Naive thymus-derived CD8-positive, alpha-beta T cell (primary cell): Measurements from ENCODE around the gene ATAD3C. TPM values are rescaled to one million over a fixed set of nuclear protein-coding genes. Genes with fewer than 3 reads are reported as not detected.
"Not testable (repeated sequence)": the region's sequence is repeated elsewhere in the genome, so short reads cannot be mapped to it uniquely, and the experiment has no call there.

ENCODE experiments used
- ATAC-seq, 2 donors: fragments of 150-1000 bp; cut with Tn5 transposase in 1 of 2; sonication (Bioruptor Pico), chemical (Tn5 transposase) in 1 of 2; 1 replicate in 1 of 2; 2 replicates in 1 of 2; pipeline ENCODE4 v1.10.0; 2021; ENCODE audit warnings: mild to moderate bottlenecking in 2 of 2, moderate library complexity in 2 of 2
- POLR2A ChIA-PET: fragments of 350-600 bp; sonication (Branson Sonifier 250); formaldehyde crosslinking; loops from one replicate; lab custom pipeline; 2021; ENCODE audit warnings: antibody characterized with exemption; lab: Charles Lee
- DNase-seq, 10 donors: peaks; one replicate each; pipeline versions ENCODE4 v3.0.0 to v3.0.0-alpha.2; 2020 to 2022
- H3K27ac Mint-ChIP-seq, 10 donors: one replicate each; pipeline ENCODE4 v1.8.0; 2020 to 2022; ENCODE audit warnings: mild to moderate bottlenecking in 10 of 10, mixed read lengths in 10 of 10, moderate library complexity in 4 of 10, inconsistent platforms in 1 of 10
- H3K27me3 Mint-ChIP-seq, 5 donors: one replicate each; pipeline ENCODE4 v1.8.0; 2021 to 2022; ENCODE audit warnings: mixed read lengths in 5 of 5
- H3K36me3 Mint-ChIP-seq, 3 donors: one replicate each; pipeline ENCODE4 v1.8.0; 2020 to 2022; ENCODE audit warnings: mixed read lengths in 3 of 3, mild to moderate bottlenecking in 2 of 3, inconsistent platforms in 1 of 3
- H3K4me1 Mint-ChIP-seq, 4 donors: one replicate each; pipeline ENCODE4 v1.8.0; 2021 to 2022; ENCODE audit warnings: mixed read lengths in 4 of 4
- H3K4me3 Mint-ChIP-seq, 10 donors: one replicate each; pipeline ENCODE4 v1.8.0; 2020 to 2022; ENCODE audit warnings: mild to moderate bottlenecking in 10 of 10, mixed read lengths in 10 of 10, moderate library complexity in 6 of 10, inconsistent platforms in 1 of 10
- H3K9me3 Mint-ChIP-seq, 9 donors: one replicate each; pipeline ENCODE4 v1.8.0; 2020 to 2022; ENCODE audit warnings: mixed read lengths in 9 of 9, mild to moderate bottlenecking in 3 of 9, inconsistent platforms in 1 of 9, moderate library complexity in 1 of 9
- polyA plus RNA-seq, 3 donors: library from polyadenylated mRNA; unstranded; fragments of 300-500 nt; fragmentation: Illumina TruSeq; gene quantifications; one replicate each; pipeline ENCODE4 v1.2.3, GENCODE V29; 2021
- total RNA-seq, 8 experiments: library from RNA in 2 of 8; stranded (reverse) in 2 of 8; gene quantifications; one replicate each; pipeline ENCODE4 v1.2.3 and lab custom pipeline; 2021 to 2026

Gene ATAD3C
- total and polyA plus RNA-seq, 5 experiments from 2014 or later, result 0.04 to 3.1 (median 0.70) TPM

DNA sequence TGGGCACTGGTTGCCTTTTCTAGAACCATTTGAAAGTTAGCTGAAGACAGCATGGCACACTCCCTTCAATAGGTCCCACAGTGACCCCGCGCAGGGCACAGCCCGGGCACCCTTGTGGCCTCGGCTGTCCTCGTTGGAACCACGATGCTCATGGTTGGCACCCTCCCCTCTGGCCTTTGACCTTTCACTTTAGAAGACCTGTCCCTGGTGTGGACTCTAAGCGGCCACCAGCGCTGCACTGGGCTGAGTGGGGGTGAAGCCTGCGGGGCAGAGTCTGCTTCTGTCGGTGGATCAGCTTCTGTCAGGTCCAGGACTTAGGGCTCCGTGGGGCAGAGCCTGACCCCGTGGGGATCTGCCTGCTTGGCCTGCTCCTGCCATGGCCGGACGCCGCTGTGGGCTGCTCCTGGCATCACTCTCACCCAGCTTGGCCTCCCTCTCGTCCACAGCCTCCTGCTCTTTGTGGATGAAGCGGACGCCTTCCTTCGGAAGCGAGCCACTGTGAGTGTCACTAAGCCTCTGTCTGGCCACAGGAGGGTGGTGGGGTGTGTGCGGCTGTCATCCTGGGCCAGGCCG lies 7.3 kb downstream of the ATAD3C start:
- H3K9me3 Mint-ChIP-seq, H3K27ac Mint-ChIP-seq, H3K36me3 Mint-ChIP-seq, H3K4me3 Mint-ChIP-seq, ATAC-seq, H3K4me1 Mint-ChIP-seq, DNase-seq, POLR2A ChIA-PET, H3K27me3 Mint-ChIP-seq: not testable (repeated sequence)

DNA sequence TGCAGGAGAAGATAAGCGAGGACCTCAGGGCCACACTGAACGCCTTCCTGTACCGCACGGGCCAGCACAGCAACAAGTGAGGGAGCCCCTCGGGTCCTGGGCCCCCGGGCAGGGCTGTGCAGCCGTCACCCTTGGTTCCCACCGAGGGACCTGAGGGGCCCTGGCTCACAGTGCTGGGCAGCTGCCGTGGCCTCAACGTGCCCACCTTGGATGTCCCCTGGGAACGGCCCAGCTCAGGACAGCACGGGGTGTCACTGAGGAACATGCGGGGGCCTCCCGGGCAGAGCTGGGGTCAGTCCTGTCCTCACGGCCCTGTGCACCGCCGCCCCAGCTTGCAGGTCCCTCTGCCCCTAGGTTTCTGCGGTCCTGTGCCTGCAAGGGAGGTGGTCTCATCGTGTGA lies 9.7 kb downstream of the ATAD3C start:
- POLR2A ChIA-PET, H3K9me3 Mint-ChIP-seq, H3K27ac Mint-ChIP-seq, DNase-seq, H3K27me3 Mint-ChIP-seq, H3K36me3 Mint-ChIP-seq, H3K4me1 Mint-ChIP-seq, H3K4me3 Mint-ChIP-seq, ATAC-seq: not testable (repeated sequence)

DNA sequence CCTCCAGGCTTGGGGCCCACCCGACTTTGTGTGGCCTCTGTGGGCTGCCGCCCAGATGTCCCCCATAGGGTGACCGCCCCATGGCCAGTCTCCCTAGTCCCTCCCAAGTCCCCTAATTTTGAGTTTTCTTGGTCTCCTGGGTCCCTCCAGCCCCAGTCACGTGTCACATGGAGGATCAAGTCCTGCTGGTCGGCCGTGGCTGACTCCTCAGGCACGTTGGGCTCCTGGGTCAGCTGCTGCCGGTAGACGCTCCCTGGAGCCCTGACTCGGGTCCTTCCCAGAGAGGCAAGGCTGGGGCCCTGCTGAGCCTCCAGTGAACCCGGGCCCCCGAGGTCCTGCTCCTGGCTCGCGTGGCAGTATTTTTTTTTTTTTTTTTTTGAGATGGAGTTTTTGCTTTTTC lies 10.2 kb downstream of the ATAD3C start:
- not testable (repeated sequence) for DNase-seq

DNA sequence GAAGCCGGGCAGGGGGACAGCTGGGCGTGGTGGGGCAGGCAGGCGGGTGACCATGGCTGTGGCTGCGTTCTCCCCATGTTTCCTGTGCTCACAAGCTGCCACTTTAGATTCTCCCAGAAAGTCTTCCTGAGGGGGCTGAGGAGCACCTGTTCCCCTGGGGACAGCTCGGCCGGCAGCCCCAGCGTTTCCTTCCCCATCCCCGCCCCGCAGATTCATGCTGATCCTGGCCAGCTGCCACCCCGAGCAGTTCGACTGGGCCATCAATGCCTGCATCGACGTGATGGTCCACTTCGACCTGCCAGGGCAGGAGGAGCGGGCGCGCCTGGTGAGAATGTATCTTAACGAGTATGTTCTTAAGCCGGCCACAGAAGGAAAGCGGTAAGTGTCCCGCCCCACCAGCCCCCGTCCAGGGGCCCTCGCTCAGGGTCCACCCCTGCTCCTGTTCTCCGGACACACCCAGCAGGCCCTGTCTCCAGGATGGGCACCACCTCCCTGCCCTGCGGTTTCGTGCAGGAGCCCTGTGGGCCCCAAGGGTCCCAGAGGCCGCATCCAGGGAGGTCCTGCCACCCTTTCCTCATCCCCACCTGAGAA lies 11.1 kb downstream of the ATAD3C start:
- Mint-ChIP-seq H3K9me3 (no peaks in the 10 kb centered on the region), H3K27me3 (peaks cover 0 to 10% (median under 1%) of the 10 kb centered on the region in 5 donors), H3K4me1 (peaks cover 0 to 4% (median 0%) of the 10 kb centered on the region in 4 donors), H3K27ac (no peak overlapping the region), H3K4me3 (no peak overlapping the region), H3K36me3 (no peaks in the 10 kb centered on the region)
- DNase-seq (no peak), ATAC-seq (no peak)
- POLR2A ChIA-PET, result no interaction called here

More for the DNA sequence above, 10.2 kb downstream of the ATAD3C start:
- ATAC-seq, H3K4me1 Mint-ChIP-seq, H3K36me3 Mint-ChIP-seq, POLR2A ChIA-PET, H3K27me3 Mint-ChIP-seq, H3K9me3 Mint-ChIP-seq, H3K4me3 Mint-ChIP-seq, H3K27ac Mint-ChIP-seq: not testable (repeated sequence)

DNA sequence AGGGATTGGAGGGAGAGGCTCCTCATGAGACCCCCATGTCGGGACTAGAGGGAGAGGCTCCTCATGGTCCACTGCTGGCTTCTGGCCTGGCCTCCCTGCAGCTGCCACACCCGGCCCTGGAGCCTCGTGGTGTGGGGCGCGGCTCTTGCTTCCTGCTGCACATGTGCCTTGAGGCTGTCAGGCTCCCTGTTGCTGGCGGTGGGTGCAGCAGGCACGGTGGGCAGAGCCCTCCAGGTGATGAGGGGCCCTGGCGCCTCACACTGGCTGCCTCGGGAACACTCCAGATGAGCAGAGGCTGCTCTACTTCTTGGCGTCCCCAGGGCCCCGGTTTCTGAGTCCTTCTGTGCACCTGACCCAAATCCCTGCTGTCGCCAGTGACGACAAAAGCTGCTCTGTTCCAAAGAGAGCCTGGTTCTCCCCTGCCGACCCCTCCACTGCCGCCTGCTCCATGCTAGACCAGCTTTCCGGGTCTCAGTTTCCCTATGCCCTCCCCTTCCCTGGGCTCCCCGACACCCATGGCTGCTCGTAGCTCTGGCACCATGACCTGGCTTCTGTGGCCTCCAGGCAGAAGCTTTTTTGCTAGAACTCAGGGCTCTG lies 12.3 kb downstream of the ATAD3C start:
- no peaks in the 10 kb centered on the region for H3K36me3 Mint-ChIP-seq
- no peaks in the 10 kb centered on the region for H3K9me3 Mint-ChIP-seq
- peaks cover 0 to 4% (median 0%) of the 10 kb centered on the region in 4 donors for H3K4me1 Mint-ChIP-seq
- POLR2A ChIA-PET, result no interaction called here
- H3K4me3 Mint-ChIP-seq, result peak overlapping the region in 5 of 10 donors; percentile 50 to 83 (median 73)
- peak overlapping the region in 5 of 10 donors; percentile 66 to 85 (median 82) for H3K27ac Mint-ChIP-seq
- ATAC-seq, result no peak
- DNase-seq, result no peak
- H3K27me3 Mint-ChIP-seq, result peaks cover 0 to 12% (median 4%) of the 10 kb centered on the region in 5 donors

DNA sequence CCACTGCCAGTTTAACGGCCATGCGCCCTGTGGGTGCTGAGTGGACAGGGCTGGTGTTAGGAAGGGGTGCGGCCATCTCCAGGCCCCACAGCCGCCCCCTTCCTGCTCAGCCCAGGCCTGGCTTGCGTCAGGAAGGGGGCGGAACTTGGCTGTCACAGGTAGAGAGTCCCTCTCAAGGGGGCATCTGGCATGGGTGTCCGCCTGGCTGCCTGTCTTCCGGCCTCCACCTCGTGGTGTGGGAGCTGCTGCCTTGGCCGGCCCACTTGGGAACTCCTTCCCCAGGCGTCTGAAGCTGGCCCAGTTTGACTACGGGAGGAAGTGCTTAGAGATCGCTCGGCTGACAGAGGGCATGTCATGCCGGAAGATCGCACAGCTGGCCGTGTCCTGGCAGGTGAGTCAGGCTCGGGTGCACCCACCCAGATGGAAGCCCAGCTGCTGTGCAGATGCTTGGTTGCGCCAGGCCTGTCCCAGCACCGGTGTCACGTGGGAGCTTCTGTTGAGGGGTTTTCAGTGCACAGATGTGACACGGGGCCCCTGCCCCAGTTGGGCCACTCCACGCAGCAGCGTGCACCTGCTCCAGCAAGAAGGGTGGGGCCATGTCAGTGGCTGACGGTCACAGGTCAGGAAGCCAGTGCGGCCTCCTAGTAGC lies 13.0 kb downstream of the ATAD3C start:
- H3K36me3 Mint-ChIP-seq, result no peaks in the 10 kb centered on the region
- H3K4me1 Mint-ChIP-seq, result peaks cover 0 to 4% (median 0%) of the 10 kb centered on the region in 4 donors
- H3K9me3 Mint-ChIP-seq, result no peaks in the 10 kb centered on the region
- peaks cover 0 to 12% (median 4%) of the 10 kb centered on the region in 5 donors for H3K27me3 Mint-ChIP-seq
- peak overlapping the region in 9 of 10 donors; percentile 50 to 83 (median 63) for H3K4me3 Mint-ChIP-seq
- ATAC-seq, result peak; percentile 54 to 80
- H3K27ac Mint-ChIP-seq, result peak overlapping the region in 5 of 10 donors; percentile 66 to 85 (median 82)
- POLR2A ChIA-PET, result no interaction called here
- peak in 2 of 10 donors; percentile 11 to 15 for DNase-seq

DNA sequence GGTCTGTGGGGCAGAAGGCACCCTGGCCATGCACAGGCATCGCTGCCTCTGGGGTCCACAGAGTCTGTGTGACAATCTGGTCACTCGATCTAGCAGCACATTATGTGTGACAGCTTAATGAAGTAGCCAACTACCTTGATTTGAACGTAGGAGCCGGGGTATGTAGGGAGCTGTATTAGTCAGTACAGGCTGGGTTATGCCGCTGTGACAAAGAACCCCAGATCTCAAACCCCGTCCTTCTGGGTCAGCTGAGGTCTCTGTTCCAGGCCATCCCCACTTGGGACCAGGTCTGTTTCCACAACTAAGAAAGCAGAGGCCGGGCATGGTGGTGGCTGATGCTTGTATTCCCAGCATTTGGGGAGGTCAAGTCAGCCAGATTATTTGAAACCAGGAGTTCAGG lies 13.8 kb downstream of the ATAD3C start:
- no peak for ATAC-seq
- H3K27ac Mint-ChIP-seq, result no peak overlapping the region
- H3K27me3 Mint-ChIP-seq, result peaks cover 0 to 12% (median 4%) of the 10 kb centered on the region in 5 donors
- H3K4me3 Mint-ChIP-seq, result peak overlapping the region in 1 of 10 donors; percentile 73
- DNase-seq, result no peak
- peaks cover 0 to 4% (median 0%) of the 10 kb centered on the region in 4 donors for H3K4me1 Mint-ChIP-seq
- POLR2A ChIA-PET, result no interaction called here
- no peaks in the 10 kb centered on the region for H3K9me3 Mint-ChIP-seq
- H3K36me3 Mint-ChIP-seq, result no peaks in the 10 kb centered on the region

DNA sequence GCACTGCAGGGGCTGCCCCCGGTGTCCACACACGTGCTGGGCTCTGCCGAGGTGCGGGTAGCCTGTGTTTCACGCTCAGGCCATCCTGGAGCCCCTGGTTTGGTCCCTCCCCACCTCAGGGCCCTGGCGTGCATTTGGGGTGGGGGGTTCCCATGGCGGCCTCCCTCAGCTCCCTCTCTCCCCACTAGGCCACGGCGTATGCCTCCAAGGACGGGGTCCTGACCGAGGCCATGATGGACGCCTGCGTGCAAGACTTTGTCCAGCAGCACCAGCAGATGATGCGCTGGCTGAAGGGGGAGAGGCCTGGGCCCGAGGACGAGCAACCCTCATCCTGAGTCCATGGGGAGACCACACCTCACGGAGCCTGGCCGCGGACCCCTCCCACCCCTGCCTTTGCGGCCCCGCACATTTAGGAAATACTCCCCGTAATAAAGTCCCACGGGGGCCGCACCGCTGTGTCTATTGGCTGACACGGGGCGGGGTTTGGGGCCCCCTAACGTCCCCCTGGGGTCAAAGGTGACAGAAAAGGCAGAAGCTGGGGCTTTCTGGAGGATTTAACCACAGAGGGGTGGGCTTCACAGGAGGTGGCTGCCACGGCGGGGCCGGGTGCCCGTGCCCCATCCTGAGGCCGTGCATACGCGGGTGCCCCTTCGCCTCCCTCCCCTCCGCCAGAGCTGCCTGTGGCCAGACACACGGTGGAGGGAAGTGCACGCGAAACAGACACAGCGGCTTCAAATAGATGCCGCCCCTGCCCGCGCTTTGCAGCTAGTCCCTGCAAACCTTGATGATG lies 18.9 kb downstream of the ATAD3C start:
- H3K36me3 Mint-ChIP-seq, H3K27me3 Mint-ChIP-seq, H3K4me3 Mint-ChIP-seq, DNase-seq, ATAC-seq, H3K27ac Mint-ChIP-seq, H3K9me3 Mint-ChIP-seq: not testable (repeated sequence)
- POLR2A ChIA-PET, result interaction anchor here (0.7 kb wide), 1 partner anchor 37 kb away, joined by 3 read pairs; no protein-coding TSS in a partner anchor
- peaks cover 7 to 25% (median 22%) of the 10 kb centered on the region in 4 donors for H3K4me1 Mint-ChIP-seq

DNA sequence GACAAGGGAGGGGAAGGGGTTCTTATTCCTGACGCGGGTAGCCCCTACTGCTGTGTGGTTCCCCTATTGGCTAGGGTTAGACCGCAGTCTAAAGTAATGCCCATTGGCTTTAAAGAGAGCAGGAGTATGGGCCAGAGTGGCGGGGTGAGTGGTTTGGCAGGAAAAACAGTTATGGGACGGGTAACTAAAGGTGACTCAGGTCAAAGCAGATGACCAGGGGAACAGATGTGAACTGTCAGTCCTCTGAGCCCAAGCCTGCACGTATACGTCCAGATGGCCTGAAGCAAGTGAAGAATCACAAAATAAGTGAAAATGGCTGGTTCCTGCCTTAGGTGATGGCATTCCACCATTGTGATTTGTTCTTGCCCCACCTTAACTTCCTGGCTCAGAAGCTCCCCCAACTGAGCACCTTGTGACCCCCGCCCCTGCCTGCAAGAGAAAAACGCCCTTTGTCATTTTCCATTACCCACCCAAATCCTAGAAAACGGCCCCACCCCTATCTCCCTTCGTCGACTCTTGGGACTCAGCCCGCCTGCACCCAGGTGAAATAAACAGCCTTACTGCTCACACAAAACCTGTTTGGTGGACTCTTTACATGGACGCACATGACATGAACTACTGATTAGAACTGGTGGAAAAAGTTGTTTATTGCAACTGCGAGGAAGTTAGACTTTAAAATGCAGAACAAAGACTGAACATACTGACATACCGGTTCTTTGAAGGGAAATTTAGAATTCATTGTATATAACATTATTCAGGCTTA lies 21.3 kb downstream of the ATAD3C start:
- Mint-ChIP-seq H3K27ac (peak overlapping the region; percentile 81 to 98 (median 92)), H3K36me3 (no peaks in the 10 kb centered on the region), H3K4me3 (peak overlapping the region; percentile 81 to 97 (median 92)), H3K4me1 (peaks cover 9 to 34% (median 28%) of the 10 kb centered on the region in 4 donors), H3K27me3 (peaks cover 0 to 2% (median 0%) of the 10 kb centered on the region in 5 donors), H3K9me3 (no peaks in the 10 kb centered on the region)
- ATAC-seq, result peak; percentile 31 to 38
- POLR2A ChIA-PET, result interaction anchor here (0.7 kb wide), 1 partner anchor 111 kb away, joined by 6 read pairs; no protein-coding TSS in a partner anchor
- peak in 2 of 10 donors; percentile 18 to 29 for DNase-seq

DNA sequence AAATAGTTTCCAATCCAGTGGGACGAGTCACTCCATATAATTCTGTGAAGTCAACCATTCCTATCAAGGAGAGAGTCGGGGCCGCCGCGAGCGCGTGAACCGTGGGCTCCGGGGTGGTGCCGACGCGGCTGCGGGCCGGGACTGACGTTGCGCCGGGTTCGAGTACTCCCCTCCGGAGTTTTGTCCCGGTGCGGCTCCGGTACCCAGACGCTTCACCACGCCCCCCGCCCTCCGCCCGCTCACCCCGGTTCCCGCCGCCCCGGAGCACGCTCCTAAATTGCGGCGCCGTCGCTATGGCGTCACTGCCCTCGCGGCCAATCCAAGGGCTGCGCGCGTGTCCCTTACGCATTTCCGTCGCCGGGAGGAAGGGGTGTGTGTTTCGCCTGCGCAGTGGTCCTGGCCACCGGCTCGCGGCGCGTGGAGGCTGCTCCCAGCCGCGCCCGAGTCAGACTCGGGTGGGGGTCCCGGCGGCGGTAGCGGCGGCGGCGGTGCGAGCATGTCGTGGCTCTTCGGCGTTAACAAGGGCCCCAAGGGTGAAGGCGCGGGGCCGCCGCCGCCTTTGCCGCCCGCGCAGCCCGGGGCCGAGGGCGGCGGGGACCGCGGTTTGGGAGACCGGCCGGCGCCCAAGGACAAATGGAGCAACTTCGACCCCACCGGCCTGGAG lies 22.0 kb downstream of the ATAD3C start, which contains the start of gene ATAD3B:
ATAD3B (plus strand) TSS at position 377 of the 664 bp plus-strand sequence; CDS start at position 497, 120 bp downstream.
- H3K27me3 Mint-ChIP-seq, result peaks cover 0 to under 1% (median 0%) of the 10 kb centered on the region in 5 donors
- H3K4me3 Mint-ChIP-seq, result peak within 1 kb of the TSS; percentile 81 to 97 (median 92)
- H3K4me1 Mint-ChIP-seq, result peaks cover 10 to 34% (median 30%) of the 10 kb centered on the region in 4 donors
- DNase-seq (peak; percentile 81 to 95 (median 89)), ATAC-seq (peak; percentile 93 to 94)
- peaks cover 0 to 1% (median 0%) of the 10 kb centered on the region in 3 donors for H3K36me3 Mint-ChIP-seq
- H3K9me3 Mint-ChIP-seq, result no peaks in the 10 kb centered on the region
- H3K27ac Mint-ChIP-seq, result peak within 1 kb of the TSS; percentile 81 to 98 (median 92)
- POLR2A ChIA-PET, result no interaction called here
